IPS-NIHi7 (cell line): ENCODE measurements around the gene RPA3.
"Not testable (repeated sequence)": the region's sequence is repeated elsewhere in the genome, so short reads cannot be mapped to it uniquely, and the experiment has no call there.

Experiments
- DNase-seq: peaks from one replicate; pipeline ENCODE4 v3.0.0; 2012; ENCODE audit warnings: mixed read lengths; ENCODE audit errors: extremely low spot score

The RPA3 gene

DNA sequence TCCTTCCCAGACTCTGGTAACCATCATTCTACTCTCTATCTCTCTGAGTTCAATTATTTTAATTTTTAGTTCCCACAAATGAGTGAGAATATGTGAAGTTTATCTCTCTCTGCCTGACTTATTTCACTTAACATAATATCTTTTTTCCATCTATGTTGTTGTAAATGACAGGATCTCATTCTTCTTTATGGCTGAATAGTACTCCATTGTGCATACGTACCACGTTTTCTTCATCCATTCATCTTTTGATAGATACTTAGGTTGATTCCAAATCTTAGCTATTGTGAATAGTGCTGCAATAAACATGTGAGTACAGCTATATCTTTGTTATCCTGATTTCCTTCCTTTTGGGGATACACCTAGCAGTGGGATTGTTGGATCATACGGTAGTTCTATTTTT is 23.9 kb downstream of the RPA3 start:
- DNase-seq: no peak

DNA sequence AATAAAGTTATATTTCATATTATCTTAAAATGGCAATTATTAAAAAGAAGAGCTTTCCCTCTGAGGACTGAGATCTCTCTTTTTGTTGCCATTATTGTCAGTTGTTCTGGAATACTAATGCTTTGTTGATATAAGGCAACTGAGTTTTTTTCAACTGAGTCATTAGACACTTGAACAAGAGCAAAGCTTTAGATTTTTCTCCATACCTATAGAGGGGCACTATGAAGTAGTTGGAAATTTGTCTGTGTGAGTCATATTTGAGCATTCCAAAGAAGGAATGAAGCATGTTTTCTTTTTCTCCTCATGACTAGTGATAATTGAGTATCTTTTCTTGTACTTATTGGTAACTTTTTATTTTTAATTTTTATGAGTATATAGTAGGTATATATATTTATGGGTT is 24.5 kb downstream of the RPA3 start:
- DNase-seq: no peak

DNA sequence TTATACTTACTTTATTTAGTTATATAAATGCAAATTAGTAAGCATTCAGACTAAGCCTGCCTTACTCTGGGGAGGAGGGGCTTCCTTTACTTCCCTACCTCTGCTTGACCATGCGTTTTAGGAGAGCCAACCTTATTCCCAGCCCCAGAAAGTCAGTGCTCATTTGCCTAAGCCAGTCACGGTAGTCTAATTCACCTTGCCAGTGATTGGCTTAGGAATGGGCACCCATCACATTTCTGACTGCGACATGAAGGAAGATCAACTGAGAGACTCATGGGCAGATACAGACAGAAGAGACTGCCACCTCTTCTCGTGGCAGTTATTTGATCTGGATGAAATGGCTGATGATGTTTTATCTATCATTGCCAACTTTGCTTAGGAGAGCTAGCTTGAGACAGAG is 29.5 kb downstream of the RPA3 start:
- no peak for DNase-seq

DNA sequence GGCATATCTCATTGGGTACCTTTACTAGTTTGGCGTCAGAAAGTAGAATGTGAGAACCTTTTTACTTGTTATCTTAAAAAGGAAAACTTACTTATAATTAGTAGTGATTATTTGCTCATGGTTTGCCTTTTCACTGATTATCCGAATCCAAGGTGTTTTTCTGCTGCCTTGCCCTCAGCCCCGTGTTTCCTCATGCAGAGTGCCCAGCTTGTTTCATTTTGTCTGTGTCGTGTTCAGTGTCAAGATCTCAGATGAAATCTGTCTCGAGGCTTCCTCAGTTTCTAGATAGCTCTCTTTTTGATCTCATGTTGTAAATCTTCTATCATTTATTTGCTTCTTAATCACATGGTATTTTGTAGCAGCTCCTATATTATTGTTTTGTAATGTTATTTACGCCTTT is 30.1 kb downstream of the RPA3 start:
- DNase-seq: no peak

DNA sequence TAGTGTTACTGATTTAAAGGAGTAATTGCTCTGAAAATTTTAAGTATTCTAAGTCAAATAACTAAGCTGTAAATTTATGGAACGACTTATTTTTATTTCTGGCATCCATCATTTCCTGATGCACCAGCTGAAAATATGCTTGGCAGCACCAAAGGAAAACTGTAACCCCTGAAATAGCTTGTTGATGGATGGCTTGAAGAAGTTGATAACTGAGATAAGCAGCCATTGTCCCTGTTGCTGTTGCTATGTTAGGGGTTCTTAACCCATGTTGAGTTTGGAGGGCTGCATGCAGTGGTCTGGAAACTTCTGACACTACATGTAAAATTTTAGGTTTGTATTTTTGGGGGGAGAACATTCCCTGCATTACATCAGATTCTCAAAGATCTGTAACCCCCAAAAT is 30.6 kb downstream of the RPA3 start:
- no peak for DNase-seq

DNA sequence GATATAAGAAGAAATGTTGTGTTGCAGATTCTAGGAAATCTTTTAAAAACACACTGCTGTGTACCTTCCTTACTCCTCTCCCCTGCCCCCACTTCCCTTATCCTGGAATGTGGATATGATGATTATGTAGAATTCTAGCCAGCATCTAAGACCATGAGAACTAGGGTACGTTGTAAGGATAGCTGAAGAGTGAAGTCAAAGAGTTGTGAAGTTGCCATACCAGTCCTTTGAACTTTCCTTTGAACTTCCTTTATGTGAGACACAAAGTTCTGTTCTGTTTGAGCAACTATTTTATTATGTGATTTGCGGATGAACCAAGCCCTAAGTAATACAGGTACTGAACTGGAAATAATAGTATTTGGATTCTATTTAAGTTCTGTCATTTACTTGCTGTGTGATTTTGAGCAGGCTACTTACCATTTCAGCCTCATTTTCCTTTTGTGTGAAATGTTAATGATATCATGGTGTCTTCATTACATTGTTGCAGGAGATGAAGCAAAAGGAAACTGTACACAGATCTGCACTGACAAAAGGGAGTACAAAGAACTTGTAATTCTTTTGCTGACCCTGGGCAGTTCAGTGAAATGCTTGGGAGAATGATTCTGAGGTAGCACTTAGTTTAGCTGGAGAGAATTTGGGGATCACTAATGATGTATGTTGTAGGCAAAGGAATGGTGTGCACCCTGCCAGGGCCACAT is 31.4 kb downstream of the RPA3 start:
- no peak for DNase-seq

DNA sequence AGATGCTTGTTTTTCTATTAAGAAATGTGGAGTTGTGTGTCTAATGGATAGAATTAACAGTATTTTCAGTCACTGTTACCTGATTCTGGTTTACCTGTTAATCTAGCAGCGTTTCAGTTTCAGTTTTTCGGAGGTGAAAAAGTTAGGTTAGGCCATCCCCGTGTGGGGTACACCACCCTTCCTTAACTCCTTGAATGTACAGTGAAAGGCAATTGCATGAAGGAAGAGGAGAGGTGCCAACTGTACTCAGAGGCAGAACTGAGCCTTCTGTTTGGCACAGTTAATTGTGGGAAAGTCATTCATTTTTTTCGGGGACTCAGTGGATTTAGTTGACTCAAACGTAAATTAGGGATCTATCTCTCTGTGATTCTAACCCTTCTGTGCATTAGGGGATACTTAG is 35.5 kb downstream of the RPA3 start:
- DNase-seq: no peak

DNA sequence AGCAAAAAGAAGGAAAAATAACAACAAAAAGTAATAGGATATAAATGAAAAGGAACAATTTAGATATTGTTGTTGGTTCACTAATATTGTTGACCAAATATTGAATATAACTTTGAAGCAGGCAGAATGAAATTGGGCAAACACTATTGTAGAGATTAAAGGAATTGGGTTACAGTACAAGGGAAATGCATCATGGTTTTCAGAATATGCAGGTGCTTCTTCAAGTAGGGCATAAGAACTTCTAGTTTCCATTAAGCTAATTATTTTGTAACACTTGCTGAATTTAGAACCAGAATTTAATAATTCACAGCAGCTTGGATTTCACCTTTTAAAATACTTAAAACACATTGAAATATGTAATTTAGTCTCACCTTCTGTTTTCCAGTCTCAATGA is 36.5 kb downstream of the RPA3 start:
- no peak for DNase-seq

DNA sequence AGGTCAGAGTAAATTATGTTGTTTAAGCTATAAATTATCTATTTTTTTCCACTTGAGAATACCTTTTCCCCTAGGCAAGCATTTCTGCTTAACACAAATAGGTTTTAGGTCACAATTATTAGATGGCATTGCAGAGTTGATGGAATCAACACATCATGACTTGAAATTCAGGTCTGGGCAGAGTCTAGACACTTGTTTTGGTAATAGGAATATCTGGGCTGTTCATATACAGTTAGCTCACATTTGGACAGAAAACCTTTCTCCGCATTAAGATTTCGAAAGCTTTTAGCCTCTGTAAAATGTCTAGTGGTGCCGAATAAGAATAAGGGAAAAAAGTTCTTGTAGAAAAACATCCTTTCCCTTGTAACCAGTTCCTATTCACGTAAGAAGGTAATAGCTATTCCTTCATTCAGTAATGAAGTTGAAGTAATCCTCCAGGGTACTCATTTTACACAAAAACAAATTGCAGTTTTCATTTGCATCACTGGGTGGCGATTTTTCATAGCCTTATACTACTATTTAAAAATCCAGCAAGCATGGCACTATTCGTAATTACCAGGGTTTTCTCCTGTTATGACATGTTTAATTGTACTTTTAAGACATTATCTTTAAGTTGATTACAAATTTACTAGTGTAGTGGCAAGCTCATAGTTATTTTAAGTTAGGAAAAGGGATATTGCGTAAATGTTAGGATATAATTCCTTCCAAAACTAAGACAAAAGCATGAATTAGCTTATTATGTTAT is 37.0 kb downstream of the RPA3 start:
- DNase-seq: peak; percentile 15

DNA sequence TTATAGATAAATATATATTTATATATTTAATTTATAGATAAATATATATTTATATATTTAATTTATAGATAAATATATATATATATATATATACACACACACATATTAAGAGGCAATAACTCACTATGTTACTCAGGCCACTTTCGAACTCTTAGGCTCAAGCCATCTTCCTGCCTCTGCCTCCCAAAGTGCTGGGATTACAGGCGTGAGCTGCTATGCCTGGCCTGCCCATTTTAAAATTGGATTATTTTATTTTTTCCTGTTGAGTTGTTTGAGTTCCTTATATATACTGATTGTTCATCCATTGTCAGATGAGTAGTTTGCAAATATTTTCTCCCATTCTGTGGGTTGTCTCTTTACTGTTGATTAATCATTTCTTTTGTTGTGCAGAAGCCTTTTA is 38.8 kb downstream of the RPA3 start:
- not testable (repeated sequence) for DNase-seq

DNA sequence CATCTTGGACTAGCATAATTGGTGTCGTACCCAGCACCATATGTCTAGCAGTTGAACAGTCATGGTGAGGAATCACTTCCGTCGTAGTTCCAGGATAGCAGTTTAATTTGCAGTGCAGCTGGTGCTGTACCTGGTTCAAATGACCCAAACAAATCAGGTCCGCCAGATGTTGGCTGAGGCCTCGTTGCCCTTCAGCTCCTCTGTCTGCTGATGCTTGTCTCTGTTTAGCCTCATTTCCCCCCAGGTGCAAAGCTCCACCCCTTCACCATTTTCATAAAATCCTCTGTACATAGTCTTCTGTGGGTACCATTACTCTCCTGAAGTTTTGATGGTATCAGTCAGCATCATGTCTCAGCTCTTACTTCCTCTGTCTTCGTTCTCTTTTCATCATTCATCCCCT is 42.7 kb downstream of the RPA3 start:
- no peak for DNase-seq

DNA sequence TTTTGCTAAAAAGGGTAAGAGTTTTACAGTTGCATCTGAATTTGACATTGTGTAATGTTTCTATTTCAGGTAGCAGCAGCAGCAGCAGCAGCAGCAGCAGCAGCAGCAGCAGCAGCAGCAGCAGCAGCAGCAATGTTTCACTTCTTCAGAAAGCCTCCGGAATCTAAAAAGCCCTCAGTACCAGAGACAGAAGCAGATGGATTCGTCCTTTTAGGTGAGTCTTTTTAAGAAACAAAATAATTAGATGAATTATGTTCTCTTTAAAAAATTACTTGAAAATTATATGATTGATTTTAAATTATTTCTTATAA is 45.2 kb downstream of the RPA3 start:
- no peak for DNase-seq

DNA sequence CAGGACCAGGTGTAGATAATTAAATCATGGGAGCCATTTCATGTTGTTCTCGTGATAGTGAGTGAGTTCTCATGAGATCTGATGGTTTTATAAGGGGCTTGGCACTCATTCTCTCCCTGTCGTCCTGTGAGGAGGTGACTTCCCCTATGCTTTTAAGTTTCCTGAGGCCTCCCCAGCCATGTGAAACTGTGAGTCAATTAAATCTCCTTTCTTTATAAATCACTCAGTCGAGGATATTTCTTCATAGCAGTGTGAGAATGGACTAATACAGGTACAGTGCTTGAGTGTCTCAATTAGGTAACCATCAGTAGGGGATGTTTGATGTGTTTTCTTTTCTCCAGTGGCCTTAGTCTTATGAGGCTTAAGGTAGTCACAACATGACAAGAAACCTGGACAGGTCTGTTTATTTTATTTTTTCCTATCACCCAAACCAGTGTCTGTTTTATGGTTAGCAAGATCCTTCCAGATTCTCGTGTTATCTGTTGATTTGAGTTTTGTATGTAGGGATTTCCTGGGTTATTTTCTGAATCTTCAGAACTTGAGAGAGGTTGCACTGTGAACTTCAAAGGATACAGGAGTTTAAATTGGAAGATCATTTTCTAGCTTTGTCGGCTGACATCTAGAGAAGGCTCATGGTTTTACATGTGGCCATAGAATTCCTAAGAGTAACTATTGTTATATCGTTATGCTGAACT is 45.7 kb downstream of the RPA3 start:
- DNase-seq: no peak

DNA sequence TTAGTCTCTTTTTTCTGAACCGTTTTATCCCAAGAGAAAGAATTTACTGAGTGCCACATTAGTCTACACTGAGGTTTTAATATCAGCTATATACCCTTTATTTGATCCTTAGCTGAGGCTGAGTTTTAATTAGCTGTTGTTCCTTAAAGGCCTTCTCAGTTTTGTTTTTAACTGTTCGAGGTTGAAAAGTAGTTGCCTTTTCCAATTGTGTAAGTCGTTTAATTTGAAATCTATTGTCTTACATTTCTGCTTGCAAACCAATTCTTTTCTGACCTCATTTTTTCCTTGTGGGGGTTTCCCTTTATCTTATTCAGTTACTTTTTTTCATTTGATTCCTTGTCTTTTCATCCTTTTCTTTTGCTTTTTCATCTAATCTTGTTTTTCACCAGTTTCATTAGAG is 47.0 kb downstream of the RPA3 start:
- no peak for DNase-seq

DNA sequence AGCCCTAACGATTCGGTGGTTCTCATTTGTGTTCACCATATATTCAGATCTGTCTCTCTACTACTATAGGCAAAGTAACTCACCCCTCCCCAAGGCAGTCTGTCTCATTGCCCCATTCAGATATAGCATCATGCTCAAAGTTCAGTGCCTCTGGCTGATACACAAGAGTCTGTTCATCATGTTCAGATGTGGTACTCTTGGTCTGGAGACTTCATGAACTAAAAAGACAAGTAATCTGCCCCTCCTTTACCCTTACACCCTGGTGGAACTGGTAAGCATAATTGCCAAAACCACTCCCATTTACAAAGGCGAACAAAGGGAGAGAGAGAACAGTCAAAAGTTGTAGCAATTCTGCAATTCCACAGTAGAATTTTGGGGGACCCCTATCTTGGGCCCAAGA is 47.9 kb downstream of the RPA3 start:
- DNase-seq: no peak

DNA sequence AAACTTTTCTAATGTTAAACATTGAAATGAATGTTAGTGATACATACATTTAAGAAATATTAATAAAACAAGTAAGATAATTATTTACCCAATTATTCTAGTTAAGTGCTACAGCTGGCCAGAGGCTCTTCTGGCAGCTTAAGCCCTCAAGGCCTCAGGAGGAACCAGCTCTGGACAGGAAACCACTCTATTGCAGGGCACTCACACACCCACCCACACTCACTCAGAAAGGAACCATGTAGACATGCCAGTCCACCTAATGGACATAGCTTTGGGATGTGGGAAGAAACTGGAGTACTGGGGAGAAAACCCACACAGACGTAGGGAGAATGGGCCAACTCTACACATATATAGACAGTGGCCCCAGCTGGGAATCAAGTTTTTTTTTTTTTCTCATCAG is 49.7 kb downstream of the RPA3 start:
- DNase-seq: no peak

DNA sequence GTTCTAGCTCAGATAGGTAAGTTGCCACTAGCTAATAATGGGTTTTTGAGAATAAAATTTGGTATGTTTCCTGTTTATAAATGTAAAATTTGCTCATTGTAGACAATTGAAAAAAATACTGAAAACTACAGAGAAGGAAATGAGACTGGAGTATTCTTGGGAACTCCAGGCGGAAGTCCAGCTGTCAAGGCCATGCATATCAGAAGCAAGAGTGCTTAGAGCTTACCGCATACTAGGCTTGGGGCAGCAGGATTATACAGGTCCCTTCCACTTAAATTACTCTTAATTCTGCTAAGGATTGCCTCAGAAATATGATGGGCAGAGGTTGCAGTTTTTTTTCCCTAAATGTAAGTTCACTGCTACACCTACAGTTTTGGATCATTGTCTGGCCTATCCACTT is 51.2 kb downstream of the RPA3 start:
- DNase-seq: no peak

DNA sequence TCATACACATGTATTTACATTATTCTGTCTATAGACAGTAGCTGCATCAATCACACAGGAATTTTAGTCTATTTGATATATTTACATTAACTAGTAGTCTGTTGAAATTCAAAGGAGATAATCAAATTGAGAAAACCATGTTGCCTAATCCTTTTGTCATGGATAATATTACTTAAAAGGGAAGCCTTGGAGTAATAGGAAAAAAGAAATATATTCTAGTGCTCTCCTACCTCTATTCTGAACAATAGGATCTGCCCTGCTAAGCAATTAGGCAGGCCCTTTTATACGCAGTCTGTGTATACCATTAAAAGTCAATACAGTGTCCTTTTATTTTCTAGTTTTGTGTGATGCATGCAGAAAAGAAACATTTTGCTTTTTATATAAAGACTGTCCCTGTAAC is 53.4 kb downstream of the RPA3 start:
- DNase-seq: no peak

DNA sequence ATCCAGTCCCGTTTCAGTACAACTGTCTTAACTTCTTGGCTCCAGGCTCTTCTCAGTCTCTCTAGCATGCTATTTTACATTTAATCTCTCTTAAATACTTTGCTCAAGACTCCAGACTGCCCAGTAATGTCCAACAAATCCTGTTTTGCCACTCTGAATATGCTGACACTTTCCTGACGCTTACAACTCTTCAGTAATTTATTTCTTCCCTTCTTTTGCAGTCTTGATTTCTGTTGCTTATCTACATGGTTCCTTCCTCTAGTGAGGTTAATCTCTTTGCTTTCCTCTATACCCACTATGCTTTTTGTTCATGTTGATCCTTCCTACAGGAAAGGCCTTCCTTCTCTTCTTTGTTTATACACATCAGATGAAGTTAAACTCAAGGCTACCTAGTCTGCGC is 54.1 kb downstream of the RPA3 start:
- DNase-seq: no peak

DNA sequence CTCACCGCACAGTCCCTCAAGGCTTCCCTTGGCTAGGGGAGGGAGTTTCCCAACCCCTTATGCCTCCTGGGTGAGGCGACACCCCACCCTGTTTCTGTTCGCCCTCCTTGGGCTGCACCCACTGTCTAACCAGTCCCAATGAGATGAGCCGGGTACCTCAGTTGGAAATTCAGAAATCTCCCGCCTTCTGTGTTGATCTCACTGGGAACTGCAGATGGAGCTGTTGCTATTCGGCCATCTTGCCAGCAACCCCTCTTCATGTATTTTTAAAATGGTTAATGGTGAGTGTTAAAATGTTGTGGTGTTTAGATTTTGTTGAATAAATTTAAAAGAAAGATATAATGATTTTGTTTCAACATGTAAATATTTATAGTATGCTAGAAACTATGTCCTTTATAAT is 55.9 kb downstream of the RPA3 start:
- no peak for DNase-seq

DNA sequence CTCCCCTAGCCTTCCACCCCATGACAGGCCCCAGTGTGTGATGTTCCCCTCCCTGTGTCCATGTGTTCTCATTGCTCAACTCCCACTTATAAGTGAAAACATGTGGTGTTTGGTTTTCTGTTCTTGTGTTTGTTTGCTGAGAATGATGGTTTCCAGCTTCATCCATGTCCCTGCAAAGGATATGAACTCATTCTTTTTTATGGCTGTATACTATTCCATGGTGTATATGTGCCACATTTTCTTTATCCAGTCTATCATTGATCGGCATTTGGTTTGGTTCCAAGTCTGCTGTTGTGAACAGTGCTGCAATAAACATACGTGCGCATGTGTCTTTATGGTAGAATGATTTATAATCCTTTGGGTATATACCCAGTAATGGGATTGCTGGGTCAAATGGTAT is 61.9 kb downstream of the RPA3 start:
- DNase-seq: not testable (repeated sequence)

DNA sequence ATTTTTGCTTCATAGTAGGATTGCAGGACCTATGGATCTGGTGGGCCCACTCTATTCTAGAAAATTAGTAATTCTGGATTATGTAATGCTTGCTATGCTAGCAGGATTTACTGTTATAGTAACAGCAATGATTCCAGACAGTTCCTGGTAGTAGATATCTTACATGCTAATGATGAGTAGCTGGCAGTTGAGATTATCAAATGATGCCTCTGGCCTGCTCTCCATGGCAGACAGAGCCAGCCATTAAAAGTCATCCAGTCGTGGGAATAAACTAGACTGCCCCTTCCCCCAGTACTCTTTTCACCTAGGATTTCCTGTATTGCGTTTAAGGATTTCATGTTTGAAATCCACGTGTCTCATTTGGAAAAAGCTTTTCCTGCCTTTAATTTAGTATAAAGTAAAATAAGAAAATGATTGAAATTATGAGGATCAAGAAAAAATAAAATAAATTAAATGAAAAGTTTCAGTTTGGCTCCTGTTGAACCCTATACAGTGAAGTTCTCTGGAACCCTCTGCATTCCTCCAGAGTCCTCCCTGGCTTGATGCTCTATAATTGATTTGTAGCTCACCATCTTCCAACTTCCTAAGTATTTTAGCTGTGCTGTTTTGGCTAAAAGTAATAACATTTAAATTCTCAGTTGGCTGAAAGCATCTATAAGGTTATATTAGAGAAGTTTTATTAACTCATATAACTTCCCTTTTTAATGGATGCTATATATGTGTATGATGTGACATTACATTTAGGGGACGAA is 63.3 kb downstream of the RPA3 start:
- no peak for DNase-seq
